ENCODE results near the gene ABHD12. TPM values are rescaled to one million over a fixed set of nuclear protein-coding genes. Genes with fewer than 3 reads are reported as not detected.

Gene ABHD12
- total and polyA plus RNA-seq, 2 donors (not counting 3 experiments of a cell fraction or from before 2014, with no cell fraction given) = 19.2 to 36.0 TPM

DNA sequence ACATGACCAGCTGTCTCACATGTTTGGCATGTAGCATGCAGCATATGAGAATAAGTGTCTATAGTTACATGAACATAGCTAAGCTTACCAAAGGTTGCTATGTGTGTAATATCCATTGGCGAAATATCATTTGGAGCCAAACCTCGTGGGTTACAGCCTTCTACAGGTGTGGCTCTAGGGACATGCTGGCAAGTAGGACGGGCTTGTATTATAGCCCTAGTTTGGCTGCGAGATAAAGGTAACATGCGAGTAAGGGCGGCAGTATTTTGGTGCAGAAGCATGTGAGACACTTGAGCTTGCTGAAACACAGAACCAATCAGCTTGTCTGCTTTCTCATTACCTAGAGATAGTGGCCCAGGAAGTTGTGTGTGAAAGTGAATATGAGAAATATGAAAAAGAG, 6.5 kb upstream of the ABHD12 start:
- Histone ChIP-seq H3K4me3 (replicated peaks in 1 of 3; ENCODE audit: insufficient read depth in 1 of 3, low read depth in 1 of 3, low read length in 3 of 3) (no peak overlapping the region), H4K20me1 (replicated peaks; ENCODE audit: control insufficient read depth, extremely low read depth, insufficient read depth, low read length) (no peaks in the 10 kb centered on the region), H3K9ac (replicated peaks; ENCODE audit: extremely low read depth, insufficient read depth, low read length) (no peak overlapping the region), H3K27me3 (ENCODE audit: control insufficient read depth in 2 of 2, insufficient read depth in 2 of 2, low read length in 2 of 2) (peaks cover 0 to 1% of the 10 kb centered on the region in 2 experiments), H3K9me3 (replicated peaks; ENCODE audit: control insufficient read depth, insufficient read depth, low read length) (no peaks in the 10 kb centered on the region), H3K36me3 (ENCODE audit: control insufficient read depth in 2 of 2, extremely low read depth in 1 of 2, insufficient read depth in 2 of 2, low read length in 2 of 2) (no peaks in the 10 kb centered on the region), H3K4me1 (ENCODE audit: control insufficient read depth, extremely low read depth, insufficient read depth, low read length) (no peaks in the 10 kb centered on the region), H3K9me1 (replicated peaks; ENCODE audit: control insufficient read depth, extremely low read depth, insufficient read depth, low read length) (no peaks in the 10 kb centered on the region), H2AFZ (ENCODE audit: low read depth, low read length) (no peak overlapping the region), H3K79me2 (ENCODE audit: control insufficient read depth, insufficient read depth, low read length) (no peaks in the 10 kb centered on the region), H3K4me2 (ENCODE audit: insufficient read depth, low read length) (no peak overlapping the region), H3K27ac (ENCODE audit: insufficient read depth, low read depth, low read length) (no peak overlapping the region)
- ChIA-PET CTCF (interaction anchor here (2.5 to 4.5 kb wide), 3 partner anchors 58 to 107 kb away, joined by 14 to 104 read pairs (median 65); no protein-coding TSS in a partner anchor), POLR2A (no interaction called here)
- no TSS peak for BruUV-seq (replicated peaks)
- DNase-seq (ENCODE audit: low read depth, low spot score) = no peak
- dilution Hi-C loops (cut with MboI; ENCODE audit: extremely low pct_ligation_motif_present, low sequenced_read_pairs) (no loop called here), intact Hi-C loops (cut with micrococcal nuclease) (loop anchor here (10.0 kb wide), 1 partner anchor 298 kb away; the partner anchor contains the start of gene ZNF337)
- FAIRE-seq = no peak
- TF ChIP-seq POLR2AphosphoS5 (IDR thresholded peaks at IDR 0.05; ENCODE audit: insufficient read depth, low read depth, low read length) = no peak
- TF ChIP-seq EZH2 (IDR thresholded peaks at IDR 0.05; ENCODE audit: borderline replicate concordance, low read depth, low read length, severe bottlenecking) = no peak
- no peak for TF ChIP-seq JUN (IDR thresholded peaks at IDR 0.05; ENCODE audit: borderline replicate concordance, insufficient read depth, insufficient read length, low read depth)
- no peak for TF ChIP-seq POLR2A (IDR thresholded peaks at IDR 0.05; ENCODE audit: low read depth, low read length)
- TF ChIP-seq FOS (IDR thresholded peaks at IDR 0.05; ENCODE audit: borderline replicate concordance, insufficient read depth, low read length) = no peak
- TF ChIP-seq, protein P1, sequence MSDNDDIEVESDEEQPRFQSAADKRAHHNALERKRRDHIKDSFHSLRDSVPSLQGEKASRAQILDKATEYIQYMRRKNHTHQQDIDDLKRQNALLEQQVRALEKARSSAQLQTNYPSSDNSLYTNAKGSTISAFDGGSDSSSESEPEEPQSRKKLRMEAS (IDR thresholded peaks at IDR 0.05; ENCODE audit: insufficient read depth, insufficient read length) = no peak
- TF ChIP-seq, protein P2, sequence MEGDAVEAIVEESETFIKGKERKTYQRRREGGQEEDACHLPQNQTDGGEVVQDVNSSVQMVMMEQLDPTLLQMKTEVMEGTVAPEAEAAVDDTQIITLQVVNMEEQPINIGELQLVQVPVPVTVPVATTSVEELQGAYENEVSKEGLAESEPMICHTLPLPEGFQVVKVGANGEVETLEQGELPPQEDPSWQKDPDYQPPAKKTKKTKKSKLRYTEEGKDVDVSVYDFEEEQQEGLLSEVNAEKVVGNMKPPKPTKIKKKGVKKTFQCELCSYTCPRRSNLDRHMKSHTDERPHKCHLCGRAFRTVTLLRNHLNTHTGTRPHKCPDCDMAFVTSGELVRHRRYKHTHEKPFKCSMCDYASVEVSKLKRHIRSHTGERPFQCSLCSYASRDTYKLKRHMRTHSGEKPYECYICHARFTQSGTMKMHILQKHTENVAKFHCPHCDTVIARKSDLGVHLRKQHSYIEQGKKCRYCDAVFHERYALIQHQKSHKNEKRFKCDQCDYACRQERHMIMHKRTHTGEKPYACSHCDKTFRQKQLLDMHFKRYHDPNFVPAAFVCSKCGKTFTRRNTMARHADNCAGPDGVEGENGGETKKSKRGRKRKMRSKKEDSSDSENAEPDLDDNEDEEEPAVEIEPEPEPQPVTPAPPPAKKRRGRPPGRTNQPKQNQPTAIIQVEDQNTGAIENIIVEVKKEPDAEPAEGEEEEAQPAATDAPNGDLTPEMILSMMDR (IDR thresholded peaks at IDR 0.05; ENCODE audit: extremely low read depth in 1 of 2, insufficient read depth in 1 of 2, low read depth in 1 of 2, low read length in 2 of 2) = no peak
- no peak for TF ChIP-seq MYC (IDR thresholded peaks at IDR 0.05; ENCODE audit: low read depth, low read length)
- no peak for TF ChIP-seq GATA2 (IDR thresholded peaks at IDR 0.05; ENCODE audit: insufficient read depth, insufficient read length, low read depth, low read length)
